T-helper 1 cell treated with Interleukin-12 subunit alpha and Interleukin-12 subunit beta and Interleukin-4 antibody, amounts not matched to agents 30 μg/mL and 1 μg/mL, for 36 hours (primary cell): ENCODE measurements around the gene ZNF593OS.

Experiments used
- H3K27ac Mint-ChIP-seq: one replicate; pipeline ENCODE4 v1.8.0; 2021; ENCODE audit warnings: mild to moderate bottlenecking, mixed read lengths
- H3K27me3 Mint-ChIP-seq: one replicate; pipeline ENCODE4 v1.8.0; 2021; ENCODE audit warnings: low read depth, mixed read lengths
- H3K36me3 Mint-ChIP-seq: one replicate; pipeline ENCODE4 v1.8.0; 2021; ENCODE audit warnings: low read depth, mixed read lengths
- H3K4me1 Mint-ChIP-seq: one replicate; pipeline ENCODE4 v1.8.0; 2021; ENCODE audit warnings: low read depth, mixed read lengths
- H3K4me3 Mint-ChIP-seq: one replicate; pipeline ENCODE4 v1.8.0; 2021; ENCODE audit warnings: mild to moderate bottlenecking, moderate library complexity, mixed read lengths
- H3K9me3 Mint-ChIP-seq: one replicate; pipeline ENCODE4 v1.8.0; 2021; ENCODE audit warnings: mixed read lengths

Gene ZNF593OS

DNA sequence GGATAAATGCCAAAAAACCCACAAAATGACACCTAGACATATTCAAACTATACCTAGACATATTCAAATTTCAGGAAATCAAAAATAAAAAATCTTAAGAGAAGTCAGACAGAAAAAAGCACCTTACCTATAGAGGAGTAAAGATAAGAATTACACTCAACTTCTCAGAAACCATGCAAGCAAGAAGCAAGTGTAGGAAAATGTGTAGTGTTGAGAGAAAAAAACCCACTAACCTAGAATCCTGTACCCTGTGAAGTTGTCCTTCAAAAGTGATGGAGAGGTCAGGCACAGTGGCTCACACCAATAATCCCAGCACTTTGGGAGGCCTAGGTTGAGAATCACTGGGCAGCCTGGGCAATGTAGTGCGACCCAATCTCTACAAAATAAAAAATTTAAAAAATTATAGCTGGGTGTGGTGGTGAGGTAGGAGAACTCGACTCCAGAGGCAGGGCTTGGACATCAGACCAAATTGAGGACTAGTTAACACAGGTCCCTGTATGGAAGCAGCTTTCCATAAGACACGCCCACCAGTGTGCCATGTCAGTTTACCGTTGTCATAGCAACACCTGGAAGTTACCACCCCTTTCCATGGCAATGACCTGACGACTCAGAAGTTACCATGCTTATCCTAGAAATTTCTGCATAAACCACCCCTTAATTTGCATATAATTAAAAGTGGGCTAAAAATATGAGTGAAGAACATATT lies 39.4 kb downstream of the ZNF593OS start:
- Mint-ChIP-seq H3K27ac (no peak overlapping the region), H3K9me3 (no peaks in the 10 kb centered on the region), H3K36me3 (peaks cover 8% of the 10 kb centered on the region), H3K4me1 (peaks cover 15% of the 10 kb centered on the region), H3K4me3 (no peak overlapping the region), H3K27me3 (peaks cover 3% of the 10 kb centered on the region)

GRCh38 chr1:26130695-26131094 lies 40.9 kb downstream of the ZNF593OS start:
- H3K9me3 Mint-ChIP-seq, result no peaks in the 10 kb centered on the region
- H3K27ac Mint-ChIP-seq, result no peak overlapping the region
- no peak overlapping the region for H3K4me3 Mint-ChIP-seq
- H3K36me3 Mint-ChIP-seq, result peaks cover 8% of the 10 kb centered on the region
- H3K27me3 Mint-ChIP-seq, result peaks cover 3% of the 10 kb centered on the region
- H3K4me1 Mint-ChIP-seq, result peaks cover 25% of the 10 kb centered on the region

- H3K27me3 Mint-ChIP-seq, result peaks cover 3% of the 10 kb centered on the region
- no peak overlapping the region for H3K27ac Mint-ChIP-seq
- H3K4me1 Mint-ChIP-seq, result peaks cover 34% of the 10 kb centered on the region
- H3K4me3 Mint-ChIP-seq, result no peak overlapping the region
- H3K9me3 Mint-ChIP-seq, result no peaks in the 10 kb centered on the region
- H3K36me3 Mint-ChIP-seq, result peaks cover 10% of the 10 kb centered on the region
Measured at GRCh38 chr1:26129778-26130177, 41.9 kb downstream of the ZNF593OS start.

- peak overlapping the region; percentile 68 for H3K4me3 Mint-ChIP-seq
- peaks cover 49% of the 10 kb centered on the region for H3K4me1 Mint-ChIP-seq
- peaks cover 3% of the 10 kb centered on the region for H3K27me3 Mint-ChIP-seq
- no peaks in the 10 kb centered on the region for H3K9me3 Mint-ChIP-seq
- peaks cover 18% of the 10 kb centered on the region for H3K36me3 Mint-ChIP-seq
- H3K27ac Mint-ChIP-seq, result peak overlapping the region; percentile 43
Measured at GRCh38 chr1:26127235-26128163, 44.1 kb downstream of the ZNF593OS start.

DNA sequence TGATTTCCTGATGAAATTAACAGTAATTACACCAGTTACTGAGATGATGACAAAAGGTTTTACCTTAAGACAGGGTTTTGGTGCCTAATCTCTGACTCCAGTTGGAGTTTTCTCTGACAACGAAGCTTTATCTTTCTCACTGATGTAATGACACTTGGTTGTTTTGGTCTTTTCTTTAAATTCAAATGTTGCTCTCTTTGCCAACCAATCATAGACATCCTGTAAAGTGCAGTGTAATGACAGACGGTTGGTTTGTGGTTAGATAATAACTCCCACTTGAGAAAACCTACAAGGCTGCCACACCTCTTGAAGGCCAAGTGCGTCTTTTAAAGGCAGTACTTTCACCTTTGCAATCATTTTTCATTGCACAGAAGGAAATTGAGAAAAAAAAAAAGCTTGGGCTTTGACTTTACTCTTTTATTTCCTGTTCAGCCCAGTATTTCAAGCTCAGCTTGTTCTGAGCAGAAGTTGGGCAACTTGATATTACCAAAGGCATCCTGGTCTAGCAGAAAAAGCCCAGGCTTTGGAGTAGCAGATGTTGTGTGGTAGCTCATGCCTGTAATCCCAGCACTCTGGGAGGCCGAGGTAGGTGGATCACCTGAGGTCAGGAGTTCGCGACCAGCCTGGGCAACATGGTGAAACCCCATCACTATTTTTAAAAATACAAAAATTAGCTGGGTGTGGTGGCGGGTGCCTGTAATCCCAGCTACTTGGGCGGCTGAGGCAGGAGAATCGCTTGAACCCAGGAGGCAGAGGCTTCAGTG lies 45.1 kb downstream of the ZNF593OS start:
- Mint-ChIP-seq H3K4me3 (peak overlapping the region; percentile 68), H3K4me1 (peaks cover 53% of the 10 kb centered on the region), H3K27ac (peak overlapping the region; percentile 94), H3K36me3 (peaks cover 25% of the 10 kb centered on the region), H3K27me3 (peaks cover 3% of the 10 kb centered on the region), H3K9me3 (no peaks in the 10 kb centered on the region)

DNA sequence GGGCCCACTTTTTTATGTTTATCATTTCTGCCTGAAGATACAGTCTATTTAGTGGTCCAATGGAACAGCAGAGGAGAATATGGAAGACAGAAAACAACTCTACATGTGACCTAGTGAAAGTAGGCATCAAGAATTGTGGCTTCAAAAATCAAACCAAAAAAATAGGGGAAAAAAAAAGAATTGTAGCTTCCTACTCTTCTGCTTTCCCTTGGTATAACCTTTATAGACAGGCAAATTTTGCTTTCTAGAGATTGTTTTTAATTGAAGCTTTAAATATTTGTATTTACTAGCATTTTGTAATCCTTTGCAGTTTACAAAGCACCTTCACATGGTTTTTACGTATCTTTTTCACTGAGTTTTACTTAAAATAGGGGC lies 45.7 kb downstream of the ZNF593OS start:
- H3K4me3 Mint-ChIP-seq, result peak overlapping the region; percentile 68
- H3K9me3 Mint-ChIP-seq, result no peaks in the 10 kb centered on the region
- H3K4me1 Mint-ChIP-seq, result peaks cover 53% of the 10 kb centered on the region
- peaks cover 3% of the 10 kb centered on the region for H3K27me3 Mint-ChIP-seq
- peaks cover 25% of the 10 kb centered on the region for H3K36me3 Mint-ChIP-seq
- peak overlapping the region; percentile 94 for H3K27ac Mint-ChIP-seq

GRCh38 chr1:26125382-26125781 lies 46.2 kb downstream of the ZNF593OS start:
- Mint-ChIP-seq H3K27ac (peak overlapping the region; percentile 94), H3K4me1 (peaks cover 54% of the 10 kb centered on the region), H3K4me3 (no peak overlapping the region), H3K27me3 (peaks cover 3% of the 10 kb centered on the region), H3K9me3 (no peaks in the 10 kb centered on the region), H3K36me3 (peaks cover 25% of the 10 kb centered on the region)

DNA sequence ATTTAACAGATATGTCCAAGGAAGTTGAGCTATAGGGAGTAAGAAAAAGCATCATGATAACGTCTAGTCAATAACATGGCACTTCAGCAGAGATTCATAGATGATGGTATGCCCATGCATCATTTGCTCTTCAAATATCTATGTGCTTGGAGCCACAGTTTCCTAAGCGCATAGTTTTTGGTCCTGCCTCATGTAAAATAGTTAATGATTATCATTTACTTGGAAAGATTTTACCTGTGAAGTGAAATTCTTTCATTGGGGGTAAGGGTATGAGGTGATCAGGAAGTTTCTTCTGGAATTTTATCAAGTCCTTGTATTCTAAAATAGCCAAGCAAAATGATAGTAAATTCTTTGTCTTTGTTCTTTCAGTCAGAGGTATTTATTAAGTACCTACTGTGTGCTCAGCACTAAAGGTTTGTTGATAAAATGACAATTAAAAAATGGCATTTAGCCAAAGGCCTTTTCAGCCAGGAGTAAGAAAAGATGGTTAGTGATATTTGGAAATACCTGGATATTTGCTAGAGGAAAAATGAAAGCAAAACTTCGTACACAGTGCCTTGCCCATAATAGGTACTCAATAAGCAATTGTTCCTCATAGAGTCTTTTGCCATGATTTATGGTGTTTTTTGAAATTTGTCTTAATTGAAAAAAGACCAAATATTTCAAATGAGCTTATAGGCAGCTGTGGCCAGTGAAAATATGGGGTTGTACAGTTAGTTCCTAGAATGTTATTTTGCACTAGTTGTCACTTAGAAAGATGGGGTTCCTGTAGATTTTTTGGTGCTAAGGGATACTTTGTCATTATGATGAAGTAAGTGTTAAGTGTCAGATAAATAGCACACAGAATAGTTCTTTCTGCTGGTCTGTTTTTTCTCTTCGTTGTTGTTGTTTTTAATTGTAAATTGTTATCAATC lies 47.0 kb downstream of the ZNF593OS start:
- H3K27ac Mint-ChIP-seq, result peak overlapping the region; percentile 65
- H3K36me3 Mint-ChIP-seq, result peaks cover 28% of the 10 kb centered on the region
- peaks cover 61% of the 10 kb centered on the region for H3K4me1 Mint-ChIP-seq
- H3K9me3 Mint-ChIP-seq, result no peaks in the 10 kb centered on the region
- peaks cover 3% of the 10 kb centered on the region for H3K27me3 Mint-ChIP-seq
- H3K4me3 Mint-ChIP-seq, result peak overlapping the region; percentile 26

- Mint-ChIP-seq H3K36me3 (peaks cover 32% of the 10 kb centered on the region), H3K27ac (peak overlapping the region; percentile 87), H3K4me3 (peak overlapping the region; percentile 50), H3K9me3 (no peaks in the 10 kb centered on the region), H3K4me1 (peaks cover 68% of the 10 kb centered on the region), H3K27me3 (no peaks in the 10 kb centered on the region)
Measured at GRCh38 chr1:26122988-26123973, 48.4 kb downstream of the ZNF593OS start.

GRCh38 chr1:26121854-26122773 lies 49.5 kb downstream of the ZNF593OS start:
- no peak overlapping the region for H3K4me3 Mint-ChIP-seq
- H3K4me1 Mint-ChIP-seq, result peaks cover 58% of the 10 kb centered on the region
- H3K27me3 Mint-ChIP-seq, result no peaks in the 10 kb centered on the region
- peaks cover 31% of the 10 kb centered on the region for H3K36me3 Mint-ChIP-seq
- H3K27ac Mint-ChIP-seq, result no peak overlapping the region
- H3K9me3 Mint-ChIP-seq, result no peaks in the 10 kb centered on the region

GRCh38 chr1:26119892-26120608 lies 51.6 kb downstream of the ZNF593OS start:
- Mint-ChIP-seq H3K4me1 (peaks cover 42% of the 10 kb centered on the region), H3K9me3 (no peaks in the 10 kb centered on the region), H3K4me3 (peak overlapping the region; percentile 15), H3K27me3 (no peaks in the 10 kb centered on the region), H3K36me3 (peaks cover 31% of the 10 kb centered on the region), H3K27ac (peak overlapping the region; percentile 72)
